ENCODE data around the gene NCOR1. TPM values are rescaled to one million over a fixed set of nuclear protein-coding genes. Genes with fewer than 3 reads are reported as not detected.

NCOR1 gene
- polyA plus RNA-seq, 1 of the 3 experiments (the other 2 are of a cell fraction) = 42.1 TPM

DNA sequence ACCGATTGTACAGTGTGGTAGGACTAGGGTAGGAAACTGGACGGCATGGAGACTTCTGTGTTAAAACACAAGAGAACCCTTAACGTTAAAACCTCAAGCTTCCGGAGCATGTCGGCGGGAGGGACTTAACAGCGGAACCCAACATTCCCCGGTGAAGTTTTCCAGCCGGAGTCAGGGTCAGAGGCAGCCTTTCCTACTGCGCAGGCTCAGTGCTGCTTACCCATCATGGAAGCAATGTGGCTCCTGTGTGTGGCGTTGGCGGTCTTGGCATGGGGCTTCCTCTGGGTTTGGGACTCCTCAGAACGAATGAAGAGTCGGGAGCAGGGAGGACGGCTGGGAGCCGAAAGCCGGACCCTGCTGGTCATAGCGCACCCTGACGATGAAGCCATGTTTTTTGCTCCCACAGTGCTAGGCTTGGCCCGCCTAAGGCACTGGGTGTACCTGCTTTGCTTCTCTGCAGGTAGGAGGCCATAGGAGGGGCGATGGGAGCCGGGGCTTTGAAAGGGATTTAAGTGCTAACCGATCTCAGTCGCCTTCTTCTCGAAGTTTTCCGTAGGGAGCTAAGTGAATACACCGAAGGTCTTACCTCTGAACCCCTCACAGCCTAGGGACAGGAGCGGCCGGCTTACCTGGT lies 1.8 kb upstream of the NCOR1 start, which contains the start of gene PIGL:
TSS of gene PIGL (plus strand) at position 209 of the 634 bp plus-strand sequence. CDS start at position 226, 17 bp downstream.
- under 1% methylated on average over 16 of the region's 29 CpGs for WGBS (ENCODE audit: low lambda C conversion rate)
- peak within 1 kb of the TSS; percentile 98 for H3K9ac ChIP-seq
- no peaks in the 10 kb centered on the region for H3K9me2 ChIP-seq
- peak within 1 kb of the TSS; percentile 81 to 94 for H3K4me3 ChIP-seq (ENCODE audit: low read depth in 2 of 2, low read length in 1 of 2)
- H3K79me2 ChIP-seq (ENCODE audit: insufficient read depth) = peaks cover 91% of the 10 kb centered on the region
- peak within 1 kb of the TSS; percentile 92 to 97 for H3K27ac ChIP-seq (ENCODE audit: low read depth in 2 of 2, low read length in 1 of 2)
- no peaks in the 10 kb centered on the region for H3K27me3 ChIP-seq (ENCODE audit: insufficient read depth)
- CTCF ChIA-PET = interaction anchor here (1.0 to 1.3 kb wide), 4 partner anchors 9 to 218 kb away, joined by 3 read pairs; partner anchors contain the start of genes TTC19 and ZSWIM7
- H3F3A ChIP-seq (replicated peaks; ENCODE audit: insufficient read depth) = peaks cover 31% of the 10 kb centered on the region
- H3K9me3 ChIP-seq = no peaks in the 10 kb centered on the region
- DNase-seq = peak; percentile 87
- H3K4me2 ChIP-seq = peak within 1 kb of the TSS; percentile 91
- H3K4me1 ChIP-seq (ENCODE audit: control insufficient read depth in 1 of 2, insufficient read depth in 2 of 2, low read depth in 1 of 2, low read length in 1 of 2) = peaks cover 4% of the 10 kb centered on the region in 2 experiments; a peak in 3 of 4 replicates
- POLR2A ChIA-PET = interaction anchor here (1.6 kb wide), 1 partner anchor 135 kb away, joined by 5 read pairs; no protein-coding TSS in a partner anchor
- H2AFZ ChIP-seq (ENCODE audit: low read depth) = peak within 1 kb of the TSS; percentile 92
- H3K36me3 ChIP-seq (replicated peaks in 1 of 2; ENCODE audit: control insufficient read depth in 1 of 2, insufficient read depth in 2 of 2, low read length in 1 of 2) = peaks cover 0 to 11% of the 10 kb centered on the region in 2 experiments
- TF ChIP-seq ZBTB33 (IDR thresholded peaks at IDR 0.05; ENCODE audit: borderline replicate concordance, low read depth) (no peak), FOXM1 (IDR thresholded peaks at IDR 0.05; ENCODE audit: low read depth) (no peak), TAF1 (IDR thresholded peaks at IDR 0.05; ENCODE audit: borderline replicate concordance, low read depth, low read length) (peak; percentile 97), RFX5 (IDR thresholded peaks at IDR 0.05; ENCODE audit: low read length) (no peak; the same call in 1 of the 2 replicates), RCOR1 (IDR thresholded peaks at IDR 0.05; ENCODE audit: low read length) (peak; percentile 61), ELF1 (IDR thresholded peaks at IDR 0.05) (peak; percentile 55; the same call in 1 of the 2 replicates), PBX3 (IDR thresholded peaks at IDR 0.05) (peak; percentile 2; the same call in 1 of the 2 replicates), YY1 (IDR thresholded peaks at IDR 0.05; ENCODE audit: low read depth) (peak; percentile 94), RXRA (IDR thresholded peaks at IDR 0.05; ENCODE audit: borderline replicate concordance, low read depth) (no peak), MXI1 (IDR thresholded peaks at IDR 0.05; ENCODE audit: low read depth, low read length) (peak; percentile 96), MAX (IDR thresholded peaks at IDR 0.05; ENCODE audit: low read depth) (peak; percentile 91), SMC3 (IDR thresholded peaks at IDR 0.05; ENCODE audit: low read depth, low read length) (no peak), NRF1 (IDR thresholded peaks at IDR 0.05; ENCODE audit: low read depth, low read length) (peak; percentile 72), EP300 (IDR thresholded peaks at IDR 0.05; ENCODE audit: borderline replicate concordance in 1 of 2, low read depth in 1 of 2, low read length in 1 of 2) (peak in 1 of 2 experiments; percentile 21; a peak in 1 of 4 replicates), CHD2 (IDR thresholded peaks at IDR 0.05; ENCODE audit: low read length, partially characterized antibody) (peak; percentile 92), RAD21 (IDR thresholded peaks at IDR 0.05; ENCODE audit: low read length) (no peak), SIN3A (IDR thresholded peaks at IDR 0.05; ENCODE audit: borderline replicate concordance, low read depth, low read length) (peak; percentile 93; the same call in 1 of the 2 replicates), EZH2phosphoT487 (IDR thresholded peaks at IDR 0.05; ENCODE audit: borderline replicate concordance, low read depth) (no peak), GABPA (IDR thresholded peaks at IDR 0.05; ENCODE audit: low read depth) (peak; percentile 80), REST (IDR thresholded peaks at IDR 0.05; ENCODE audit: low read depth, low read length) (peak; percentile 66; the same call in 1 of the 2 replicates), FOSL2 (IDR thresholded peaks at IDR 0.05; ENCODE audit: borderline replicate concordance, low read depth) (0 out of 2 replicates have a peak, but pooled peaks have one; percentile 5), POLR2AphosphoS5 (IDR thresholded peaks at IDR 0.05; ENCODE audit: low read depth, low read length) (peak; percentile 97), TCF12 (IDR thresholded peaks at IDR 0.05) (no peak)
- TF ChIP-seq, protein P1, sequence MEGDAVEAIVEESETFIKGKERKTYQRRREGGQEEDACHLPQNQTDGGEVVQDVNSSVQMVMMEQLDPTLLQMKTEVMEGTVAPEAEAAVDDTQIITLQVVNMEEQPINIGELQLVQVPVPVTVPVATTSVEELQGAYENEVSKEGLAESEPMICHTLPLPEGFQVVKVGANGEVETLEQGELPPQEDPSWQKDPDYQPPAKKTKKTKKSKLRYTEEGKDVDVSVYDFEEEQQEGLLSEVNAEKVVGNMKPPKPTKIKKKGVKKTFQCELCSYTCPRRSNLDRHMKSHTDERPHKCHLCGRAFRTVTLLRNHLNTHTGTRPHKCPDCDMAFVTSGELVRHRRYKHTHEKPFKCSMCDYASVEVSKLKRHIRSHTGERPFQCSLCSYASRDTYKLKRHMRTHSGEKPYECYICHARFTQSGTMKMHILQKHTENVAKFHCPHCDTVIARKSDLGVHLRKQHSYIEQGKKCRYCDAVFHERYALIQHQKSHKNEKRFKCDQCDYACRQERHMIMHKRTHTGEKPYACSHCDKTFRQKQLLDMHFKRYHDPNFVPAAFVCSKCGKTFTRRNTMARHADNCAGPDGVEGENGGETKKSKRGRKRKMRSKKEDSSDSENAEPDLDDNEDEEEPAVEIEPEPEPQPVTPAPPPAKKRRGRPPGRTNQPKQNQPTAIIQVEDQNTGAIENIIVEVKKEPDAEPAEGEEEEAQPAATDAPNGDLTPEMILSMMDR (IDR thresholded peaks at IDR 0.05) = no peak
- H4K20me1 ChIP-seq (ENCODE audit: insufficient read depth) = peaks cover 21% of the 10 kb centered on the region
